ENCODE results near the gene CD44.

Gene CD44

GRCh38 chr11:35131094-35131493, 7.9 kb upstream of the CD44 start:
- H3K4me3 ChIP-seq, result no peak overlapping the region
- no peaks in the 10 kb centered on the region for H3K9me3 ChIP-seq (ENCODE audit: low read depth, low read length)
- no peaks in the 10 kb centered on the region for H3K36me3 ChIP-seq (ENCODE audit: insufficient read depth, low read length)
- DNase-seq (ENCODE audit: low read depth, low spot score), result no peak
- no peak overlapping the region for H3K27ac ChIP-seq
- TF ChIP-seq POLR2AphosphoS5 (IDR thresholded peaks at IDR 0.05; ENCODE audit: borderline replicate concordance, low read depth, low read length), result no peak
- no peak for TF ChIP-seq EZH2 (IDR thresholded peaks at IDR 0.05)
- no peak for TF ChIP-seq FOXP2 (optimal IDR thresholded peaks at IDR 0.05; ENCODE audit: control extremely low read depth, extremely low read length, insufficient read depth)
- no peak overlapping the region for H3K9ac ChIP-seq (ENCODE audit: insufficient read length)

GRCh38 chr11:35131886-35132285, 7.1 kb upstream of the CD44 start:
- Histone ChIP-seq H3K27ac (no peak overlapping the region), H3K4me3 (no peak overlapping the region), H3K9me3 (ENCODE audit: low read depth, low read length) (no peaks in the 10 kb centered on the region), H3K9ac (ENCODE audit: insufficient read length) (no peak overlapping the region), H3K36me3 (ENCODE audit: insufficient read depth, low read length) (no peaks in the 10 kb centered on the region)
- no peak for DNase-seq (ENCODE audit: low read depth, low spot score)
- TF ChIP-seq EZH2 (IDR thresholded peaks at IDR 0.05) (no peak), POLR2AphosphoS5 (IDR thresholded peaks at IDR 0.05; ENCODE audit: borderline replicate concordance, low read depth, low read length) (no peak), FOXP2 (optimal IDR thresholded peaks at IDR 0.05; ENCODE audit: control extremely low read depth, extremely low read length, insufficient read depth) (no peak)

GRCh38 chr11:35133656-35134055, 5.3 kb upstream of the CD44 start:
- Histone ChIP-seq H3K9me3 (ENCODE audit: low read depth, low read length) (no peaks in the 10 kb centered on the region), H3K27ac (no peak overlapping the region), H3K36me3 (ENCODE audit: insufficient read depth, low read length) (no peaks in the 10 kb centered on the region), H3K9ac (ENCODE audit: insufficient read length) (no peak overlapping the region), H3K4me3 (no peak overlapping the region)
- DNase-seq (ENCODE audit: low read depth, low spot score), result no peak
- TF ChIP-seq FOXP2 (optimal IDR thresholded peaks at IDR 0.05; ENCODE audit: control extremely low read depth, extremely low read length, insufficient read depth) (no peak), EZH2 (IDR thresholded peaks at IDR 0.05) (no peak), POLR2AphosphoS5 (IDR thresholded peaks at IDR 0.05; ENCODE audit: borderline replicate concordance, low read depth, low read length) (no peak)

- Histone ChIP-seq H3K4me3 (no peak overlapping the region), H3K27ac (no peak overlapping the region), H3K9me3 (ENCODE audit: low read depth, low read length) (no peaks in the 10 kb centered on the region), H3K36me3 (ENCODE audit: insufficient read depth, low read length) (no peaks in the 10 kb centered on the region), H3K9ac (ENCODE audit: insufficient read length) (no peak overlapping the region)
- DNase-seq (ENCODE audit: low read depth, low spot score), result no peak
- TF ChIP-seq EZH2 (IDR thresholded peaks at IDR 0.05) (no peak), FOXP2 (optimal IDR thresholded peaks at IDR 0.05; ENCODE audit: control extremely low read depth, extremely low read length, insufficient read depth) (no peak), POLR2AphosphoS5 (IDR thresholded peaks at IDR 0.05; ENCODE audit: borderline replicate concordance, low read depth, low read length) (no peak)
These were observed 4.4 kb upstream of the CD44 start for GRCh38 chr11:35134403-35135148.

GRCh38 chr11:35135222-35135621, 3.7 kb upstream of the CD44 start:
- Histone ChIP-seq H3K4me3 (no peak overlapping the region), H3K36me3 (ENCODE audit: insufficient read depth, low read length) (no peaks in the 10 kb centered on the region), H3K9ac (ENCODE audit: insufficient read length) (no peak overlapping the region), H3K27ac (no peak overlapping the region), H3K9me3 (ENCODE audit: low read depth, low read length) (no peaks in the 10 kb centered on the region)
- DNase-seq (ENCODE audit: low read depth, low spot score), result no peak
- no peak for TF ChIP-seq FOXP2 (optimal IDR thresholded peaks at IDR 0.05; ENCODE audit: control extremely low read depth, extremely low read length, insufficient read depth)

GRCh38 chr11:35136311-35136710, 2.7 kb upstream of the CD44 start:
- Histone ChIP-seq H3K9ac (ENCODE audit: insufficient read length) (no peak overlapping the region), H3K4me3 (no peak overlapping the region), H3K9me3 (ENCODE audit: low read depth, low read length) (no peaks in the 10 kb centered on the region)

GRCh38 chr11:35138058-35138457, 913 bp upstream of the CD44 start:
- Histone ChIP-seq H3K9me3 (ENCODE audit: low read depth, low read length) (no peaks in the 10 kb centered on the region), H3K27ac (no peak overlapping the region), H3K9ac (ENCODE audit: insufficient read length) (no peak overlapping the region), H3K36me3 (ENCODE audit: insufficient read depth, low read length) (no peaks in the 10 kb centered on the region), H3K4me3 (no peak overlapping the region)
- no peak for TF ChIP-seq FOXP2 (optimal IDR thresholded peaks at IDR 0.05; ENCODE audit: control extremely low read depth, extremely low read length, insufficient read depth)
- no peak for TF ChIP-seq POLR2AphosphoS5 (IDR thresholded peaks at IDR 0.05; ENCODE audit: borderline replicate concordance, low read depth, low read length)
- no peak for TF ChIP-seq EZH2 (IDR thresholded peaks at IDR 0.05)
- no peak for DNase-seq (ENCODE audit: low read depth, low spot score)

More at GRCh38 chr11:35136311-35136710, 2.7 kb upstream of the CD44 start:
- no peaks in the 10 kb centered on the region for H3K36me3 ChIP-seq (ENCODE audit: insufficient read depth, low read length)
- H3K27ac ChIP-seq, result no peak overlapping the region
- DNase-seq (ENCODE audit: low read depth, low spot score), result no peak
- TF ChIP-seq EZH2 (IDR thresholded peaks at IDR 0.05), result no peak
- TF ChIP-seq FOXP2 (optimal IDR thresholded peaks at IDR 0.05; ENCODE audit: control extremely low read depth, extremely low read length, insufficient read depth), result no peak
- no peak for TF ChIP-seq POLR2AphosphoS5 (IDR thresholded peaks at IDR 0.05; ENCODE audit: borderline replicate concordance, low read depth, low read length)

GRCh38 chr11:35138606-35138942, 397 bp upstream of the CD44 start:
- Histone ChIP-seq H3K36me3 (ENCODE audit: insufficient read depth, low read length) (no peaks in the 10 kb centered on the region), H3K27ac (no peak overlapping the region), H3K4me3 (no peak overlapping the region), H3K9me3 (ENCODE audit: low read depth, low read length) (no peaks in the 10 kb centered on the region), H3K9ac (ENCODE audit: insufficient read length) (no peak overlapping the region)
- TF ChIP-seq FOXP2 (optimal IDR thresholded peaks at IDR 0.05; ENCODE audit: control extremely low read depth, extremely low read length, insufficient read depth) (no peak), POLR2AphosphoS5 (IDR thresholded peaks at IDR 0.05; ENCODE audit: borderline replicate concordance, low read depth, low read length) (no peak), EZH2 (IDR thresholded peaks at IDR 0.05) (no peak)
- no peak for DNase-seq (ENCODE audit: low read depth, low spot score)

- Histone ChIP-seq H3K36me3 (ENCODE audit: insufficient read depth, low read length) (no peaks in the 10 kb centered on the region), H3K4me3 (no peak overlapping the region), H3K9me3 (ENCODE audit: low read depth, low read length) (no peaks in the 10 kb centered on the region), H3K9ac (ENCODE audit: insufficient read length) (no peak overlapping the region), H3K27ac (no peak overlapping the region)
- DNase-seq (ENCODE audit: low read depth, low spot score), result no peak
- no peak for TF ChIP-seq POLR2AphosphoS5 (IDR thresholded peaks at IDR 0.05; ENCODE audit: borderline replicate concordance, low read depth, low read length)
- no peak for TF ChIP-seq FOXP2 (optimal IDR thresholded peaks at IDR 0.05; ENCODE audit: control extremely low read depth, extremely low read length, insufficient read depth)
- no peak for TF ChIP-seq EZH2 (IDR thresholded peaks at IDR 0.05)
These were observed 831 bp downstream of the CD44 start for GRCh38 chr11:35139722-35140282.

Data from SK-N-MC (cell line).